MM.1S (cell line): ENCODE measurements around the gene CLEC3A.

ENCODE experiments used
- DNase-seq: peaks from one replicate; pipeline ENCODE4 v3.0.0-alpha.2; 2015
- H2AFZ ChIP-seq: fragments of 300-600 bp; sonication (generic); 2 replicates; pipeline ENCODE4 v1.6.0; 2016; ENCODE audit warnings: antibody characterized with exemption, low read length
- H3F3A ChIP-seq: fragments of 300-600 bp; sonication (generic); 2 replicates; pipeline ENCODE4 v1.6.1; 2016; ENCODE audit warnings: mild to moderate bottlenecking, antibody characterized with exemption, low read length, moderate library complexity, mixed read lengths; ENCODE audit not compliant: insufficient read depth
- H3K27ac ChIP-seq: fragments of 300-600 bp; sonication (generic); 2 replicates; pipeline ENCODE4 v1.5.1; 2016; ENCODE audit warnings: mild to moderate bottlenecking, low read length
- H3K27me3 ChIP-seq: fragments of 300-600 bp; sonication (generic); replicated peaks from 2 replicates; pipeline ENCODE4 v1.6.0; 2016; ENCODE audit warnings: low read length; ENCODE audit not compliant: insufficient read depth
- H3K36me3 ChIP-seq: fragments of 300-600 bp; sonication (generic); replicated peaks from 2 replicates; pipeline ENCODE4 v1.6.1; 2016; ENCODE audit warnings: mild to moderate bottlenecking, low read length, mixed read lengths; ENCODE audit not compliant: insufficient read depth
- H3K4me1 ChIP-seq: fragments of 300-600 bp; sonication (generic); 2 replicates; pipeline ENCODE4 v1.6.1; 2016; ENCODE audit warnings: low read length, mixed read lengths
- H3K4me2 ChIP-seq: fragments of 300-600 bp; sonication (generic); 2 replicates; pipeline ENCODE4 v1.6.0; 2016; ENCODE audit warnings: low read depth, low read length
- H3K4me3 ChIP-seq: fragments of 300-600 bp; sonication (generic); 2 replicates; pipeline ENCODE4 v1.5.1; 2016; ENCODE audit warnings: low read length, mixed read lengths
- H3K79me2 ChIP-seq: fragments of 300-600 bp; sonication (generic); 2 replicates; pipeline ENCODE4 v1.6.1; 2016; ENCODE audit warnings: mixed run types, low read length, mixed read lengths
- H3K9ac ChIP-seq: fragments of 300-600 bp; sonication (generic); 2 replicates; pipeline ENCODE4 v1.6.1; 2016; ENCODE audit warnings: low read length, mixed read lengths
- H3K9me2 ChIP-seq: fragments of 300-600 bp; sonication (generic); replicated peaks from 2 replicates; pipeline ENCODE4 v1.6.1; 2016; ENCODE audit warnings: mild to moderate bottlenecking, low read length, mixed read lengths; ENCODE audit not compliant: insufficient read depth
- H3K9me3 ChIP-seq: fragments of 300-600 bp; sonication (generic); replicated peaks from 2 replicates; pipeline ENCODE4 v1.6.1; 2016; ENCODE audit warnings: mild to moderate bottlenecking, low read length, mixed read lengths; ENCODE audit not compliant: insufficient read depth
- H4K20me1 ChIP-seq: fragments of 300-600 bp; sonication (generic); 2 replicates; pipeline ENCODE4 v1.6.1; 2016; ENCODE audit warnings: mild to moderate bottlenecking, low read length, moderate library complexity, mixed read lengths; ENCODE audit not compliant: insufficient read depth
- EZH2 ChIP-seq: fragments of 300-600 bp; sonication (generic); optimal IDR thresholded peaks from 2 replicates; pipeline ENCODE3; 2017; ENCODE audit warnings: low read depth, mild to moderate bottlenecking, antibody characterized with exemption, low read length, mixed read lengths
- EZH2phosphoT487 ChIP-seq: fragments of 300-600 bp; sonication (generic); IDR thresholded peaks from 2 replicates; pipeline ENCODE4 v1.6.1; 2018; ENCODE audit warnings: antibody characterized with exemption, low read length
- TF ChIP-seq, protein P1 (sequence below): fragments of 300-600 bp; sonication (generic); IDR thresholded peaks from 2 replicates; pipeline ENCODE4 v1.5.1; 2016; ENCODE audit warnings: antibody characterized with exemption, low read length, mixed read lengths

Gene CLEC3A

DNA sequence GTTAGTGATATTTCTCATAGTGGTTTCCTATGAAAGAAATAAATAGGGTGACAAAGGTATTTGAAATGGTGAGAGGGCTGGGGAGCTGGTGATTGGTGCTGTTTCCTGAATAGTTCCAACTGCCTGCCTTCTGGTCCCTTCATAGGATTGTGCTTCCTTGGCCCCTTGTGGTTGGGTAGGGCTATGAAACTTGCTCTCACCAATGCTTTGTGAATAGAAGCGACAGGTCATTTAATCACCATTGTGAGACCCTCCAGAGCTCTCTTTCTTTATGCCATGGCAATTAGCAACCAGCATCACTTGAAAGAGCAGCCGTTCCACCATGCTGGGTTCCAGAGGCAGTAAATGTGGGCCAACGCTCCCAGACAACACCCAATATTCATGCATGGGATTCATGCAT is 53.5 kb downstream of the CLEC3A start:
- no peaks in the 10 kb centered on the region for H3K27me3 ChIP-seq
- H3F3A ChIP-seq: no peaks in the 10 kb centered on the region
- TF ChIP-seq, protein P1, sequence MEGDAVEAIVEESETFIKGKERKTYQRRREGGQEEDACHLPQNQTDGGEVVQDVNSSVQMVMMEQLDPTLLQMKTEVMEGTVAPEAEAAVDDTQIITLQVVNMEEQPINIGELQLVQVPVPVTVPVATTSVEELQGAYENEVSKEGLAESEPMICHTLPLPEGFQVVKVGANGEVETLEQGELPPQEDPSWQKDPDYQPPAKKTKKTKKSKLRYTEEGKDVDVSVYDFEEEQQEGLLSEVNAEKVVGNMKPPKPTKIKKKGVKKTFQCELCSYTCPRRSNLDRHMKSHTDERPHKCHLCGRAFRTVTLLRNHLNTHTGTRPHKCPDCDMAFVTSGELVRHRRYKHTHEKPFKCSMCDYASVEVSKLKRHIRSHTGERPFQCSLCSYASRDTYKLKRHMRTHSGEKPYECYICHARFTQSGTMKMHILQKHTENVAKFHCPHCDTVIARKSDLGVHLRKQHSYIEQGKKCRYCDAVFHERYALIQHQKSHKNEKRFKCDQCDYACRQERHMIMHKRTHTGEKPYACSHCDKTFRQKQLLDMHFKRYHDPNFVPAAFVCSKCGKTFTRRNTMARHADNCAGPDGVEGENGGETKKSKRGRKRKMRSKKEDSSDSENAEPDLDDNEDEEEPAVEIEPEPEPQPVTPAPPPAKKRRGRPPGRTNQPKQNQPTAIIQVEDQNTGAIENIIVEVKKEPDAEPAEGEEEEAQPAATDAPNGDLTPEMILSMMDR: no peak
- no peak for TF ChIP-seq EZH2
- TF ChIP-seq EZH2phosphoT487: no peak
- no peak overlapping the region for H3K9ac ChIP-seq
- no peaks in the 10 kb centered on the region for H3K79me2 ChIP-seq
- H3K4me2 ChIP-seq: no peak overlapping the region
- H3K27ac ChIP-seq: no peak overlapping the region
- H4K20me1 ChIP-seq: no peaks in the 10 kb centered on the region
- H3K4me1 ChIP-seq: no peaks in the 10 kb centered on the region
- no peaks in the 10 kb centered on the region for H3K9me2 ChIP-seq
- H3K9me3 ChIP-seq: no peaks in the 10 kb centered on the region
- DNase-seq: no peak
- no peak overlapping the region for H2AFZ ChIP-seq
- no peak overlapping the region for H3K4me3 ChIP-seq
- H3K36me3 ChIP-seq: no peaks in the 10 kb centered on the region

DNA sequence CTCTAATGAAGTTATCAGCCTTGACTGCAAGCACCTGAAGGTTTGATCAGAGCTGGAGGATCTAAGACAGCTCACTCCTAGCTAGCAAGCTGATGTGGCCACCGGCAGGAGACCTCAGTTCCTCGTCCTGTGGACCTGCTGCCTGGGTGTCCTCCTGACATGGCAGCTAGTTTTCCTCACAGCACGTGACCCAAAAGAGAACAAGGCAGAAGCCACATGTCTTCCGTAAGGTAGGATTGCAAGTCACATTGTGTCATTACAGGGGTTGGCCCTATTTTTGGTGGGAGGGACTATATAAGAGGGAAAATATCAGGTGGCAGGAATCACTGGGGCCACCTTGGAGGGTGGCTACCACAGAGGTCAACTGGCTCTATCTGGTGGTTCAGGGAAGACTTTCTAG is 59.0 kb downstream of the CLEC3A start:
- no peak for DNase-seq
- H2AFZ ChIP-seq: no peak overlapping the region
- H3K79me2 ChIP-seq: no peaks in the 10 kb centered on the region
- TF ChIP-seq, protein P1: no peak
- no peak for TF ChIP-seq EZH2phosphoT487
- TF ChIP-seq EZH2: no peak
- no peaks in the 10 kb centered on the region for H3F3A ChIP-seq
- H3K27me3 ChIP-seq: no peaks in the 10 kb centered on the region
- no peaks in the 10 kb centered on the region for H3K9me3 ChIP-seq
- H3K4me2 ChIP-seq: no peak overlapping the region
- H3K4me1 ChIP-seq: no peaks in the 10 kb centered on the region
- H3K9ac ChIP-seq: no peak overlapping the region
- no peaks in the 10 kb centered on the region for H3K9me2 ChIP-seq
- H3K27ac ChIP-seq: no peak overlapping the region
- H4K20me1 ChIP-seq: no peaks in the 10 kb centered on the region
- no peaks in the 10 kb centered on the region for H3K36me3 ChIP-seq
- no peak overlapping the region for H3K4me3 ChIP-seq
